Skeletal muscle tissue (tissue), 4 donors: Measurements from ENCODE around the gene FAM13B. TPM values are rescaled to one million over a fixed set of nuclear protein-coding genes. Genes with fewer than 3 reads are reported as not detected.
A peak's percentile ranks its signal among the peaks of the same experiment; 100 is the strongest.
"Not testable (repeated sequence)": the region's sequence is repeated elsewhere in the genome, so short reads cannot be mapped to it uniquely, and the experiment has no call there.

ENCODE experiments used
- H3K27ac ChIP-seq: one replicate; pipeline ENCODE4 v1.7.0; 2013; ENCODE audit warnings: mild to moderate bottlenecking, low read depth, low read length, inconsistent platforms
- H3K27me3 ChIP-seq, 3 donors: one replicate each; pipeline ENCODE4 v1.7.0; 2013; ENCODE audit warnings: low read length in 3 of 3; ENCODE audit not compliant: control insufficient read depth in 3 of 3, insufficient read depth in 3 of 3
- H3K36me3 ChIP-seq, 3 donors: one replicate each; pipeline ENCODE4 v1.7.0; 2013; ENCODE audit warnings: low read length in 3 of 3; ENCODE audit not compliant: control insufficient read depth in 3 of 3, insufficient read depth in 3 of 3
- H3K4me1 ChIP-seq, 3 donors: one replicate each; pipeline ENCODE4 v1.7.0; 2013; ENCODE audit warnings: low read length in 3 of 3, mild to moderate bottlenecking in 3 of 3; ENCODE audit not compliant: control insufficient read depth in 3 of 3, insufficient read depth in 3 of 3
- H3K4me3 ChIP-seq, 3 donors: one replicate each; pipeline ENCODE4 v1.7.0; 2013; ENCODE audit warnings: low read length in 3 of 3
- H3K9ac ChIP-seq, 3 donors: one replicate each; pipeline ENCODE4 v1.7.0; 2013; ENCODE audit warnings: low read length in 3 of 3, mild to moderate bottlenecking in 3 of 3, moderate library complexity in 2 of 3, low read depth in 1 of 3
- H3K9me3 ChIP-seq, 3 donors: one replicate each; pipeline ENCODE4 v1.7.0; 2013; ENCODE audit warnings: low read length in 3 of 3; ENCODE audit not compliant: control insufficient read depth in 3 of 3
- total RNA-seq: library from RNA; depleted of rRNA; stranded (reverse); fragments of >200 nt; gene quantifications from one replicate; pipeline ENCODE4 v1.2.3, GENCODE V29; 2014
- donor health status: Osteomylitis.

FAM13B gene
- total RNA-seq: 43.8 TPM

DNA sequence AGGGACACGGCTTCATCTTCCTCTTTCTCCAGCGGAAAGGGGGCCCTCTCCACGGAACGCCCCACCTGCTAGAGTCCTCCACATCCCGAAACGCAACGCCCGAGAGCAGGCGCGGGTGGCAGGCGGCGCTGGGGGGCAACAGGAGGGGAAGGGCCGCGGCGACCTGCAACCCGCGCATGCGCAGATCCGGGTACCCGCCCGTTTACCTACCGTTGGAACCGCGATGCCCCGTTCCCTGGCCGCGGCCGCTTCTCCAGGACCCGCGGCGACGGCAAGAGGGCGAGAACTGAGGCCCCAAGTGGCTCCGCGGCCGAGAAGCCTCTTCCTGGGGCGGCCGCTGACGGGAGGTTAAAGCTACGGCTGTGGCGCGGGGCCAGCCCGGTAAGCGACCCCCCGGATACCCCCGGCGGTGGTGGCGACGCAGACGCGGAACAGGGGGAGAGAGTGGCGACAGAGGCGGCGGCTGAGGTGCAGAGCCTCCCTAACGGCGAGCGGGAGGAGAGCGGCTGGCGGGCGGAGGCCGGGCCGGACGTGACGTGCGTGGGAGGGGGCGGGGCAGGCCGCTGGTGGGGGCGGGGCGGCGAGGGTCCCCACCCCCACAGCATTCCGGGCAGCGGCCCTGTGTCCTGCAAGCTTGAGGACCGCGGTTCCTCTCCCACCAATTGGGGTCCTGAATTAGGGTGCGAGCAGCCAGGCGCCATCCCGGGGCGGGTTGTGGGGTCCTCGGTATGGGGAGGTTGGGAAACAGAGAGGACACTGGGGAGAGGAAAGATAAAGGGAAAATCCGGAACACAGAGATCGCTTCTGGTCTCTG lies at the start of gene FAM13B:
FAM13B (minus strand) TSS at position 508 of the 814 bp plus-strand sequence. CDS start 13,968 bp downstream, outside the sequence.
- Histone ChIP-seq H3K4me1 (peaks cover 14 to 41% (median 14%) of the 10 kb centered on the region in 3 donors), H3K27ac (peak within 1 kb of the TSS; percentile 99), H3K4me3 (peak within 1 kb of the TSS; percentile 84 to 97 (median 89)), H3K9ac (peak within 1 kb of the TSS; percentile 91 to 99 (median 97)), H3K9me3 (no peaks in the 10 kb centered on the region), H3K36me3 (no peaks in the 10 kb centered on the region), H3K27me3 (no peaks in the 10 kb centered on the region)

DNA sequence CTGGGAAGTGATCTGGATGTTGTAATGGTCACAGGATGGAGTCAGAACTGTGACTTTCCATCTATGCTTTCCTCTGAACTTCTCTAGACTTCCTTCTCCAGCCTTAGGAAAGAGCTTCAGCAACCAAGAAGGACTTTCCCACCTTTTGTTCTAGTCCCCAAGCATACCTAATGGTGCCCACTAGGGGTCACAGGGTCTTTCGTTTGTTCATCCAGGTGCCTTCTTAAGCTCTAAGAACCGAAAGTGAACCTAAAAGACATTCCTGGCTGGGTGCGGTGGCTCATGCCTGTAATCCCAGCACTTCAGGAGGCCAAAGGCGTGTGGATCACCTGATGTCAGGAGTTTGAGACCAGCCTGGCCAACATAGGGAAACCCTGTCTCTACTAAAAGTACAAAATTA lies 49.2 kb upstream of the FAM13B start:
- no peak overlapping the region for H3K9ac ChIP-seq
- H3K9me3 ChIP-seq: no peaks in the 10 kb centered on the region
- no peaks in the 10 kb centered on the region for H3K27me3 ChIP-seq
- H3K4me1 ChIP-seq: peaks cover 0 to 3% (median 0%) of the 10 kb centered on the region in 3 donors
- H3K4me3 ChIP-seq: no peak overlapping the region
- no peak overlapping the region for H3K27ac ChIP-seq
- no peaks in the 10 kb centered on the region for H3K36me3 ChIP-seq

GRCh38 chr5:138078006-138078643 lies 45.2 kb upstream of the FAM13B start:
- H3K4me1 ChIP-seq: peaks cover 0 to 3% (median 0%) of the 10 kb centered on the region in 3 donors
- no peaks in the 10 kb centered on the region for H3K9me3 ChIP-seq
- H3K27me3 ChIP-seq: no peaks in the 10 kb centered on the region
- H3K36me3 ChIP-seq: no peaks in the 10 kb centered on the region
- H3K27ac ChIP-seq: no peak overlapping the region
- no peak overlapping the region for H3K9ac ChIP-seq
- no peak overlapping the region for H3K4me3 ChIP-seq

GRCh38 chr5:138077064-138077696 lies 44.3 kb upstream of the FAM13B start:
- no peak overlapping the region for H3K27ac ChIP-seq
- H3K36me3 ChIP-seq: no peaks in the 10 kb centered on the region
- H3K27me3 ChIP-seq: no peaks in the 10 kb centered on the region
- H3K4me3 ChIP-seq: no peak overlapping the region
- H3K9ac ChIP-seq: no peak overlapping the region
- H3K9me3 ChIP-seq: no peaks in the 10 kb centered on the region
- peaks cover 0 to 3% (median 0%) of the 10 kb centered on the region in 3 donors for H3K4me1 ChIP-seq

DNA sequence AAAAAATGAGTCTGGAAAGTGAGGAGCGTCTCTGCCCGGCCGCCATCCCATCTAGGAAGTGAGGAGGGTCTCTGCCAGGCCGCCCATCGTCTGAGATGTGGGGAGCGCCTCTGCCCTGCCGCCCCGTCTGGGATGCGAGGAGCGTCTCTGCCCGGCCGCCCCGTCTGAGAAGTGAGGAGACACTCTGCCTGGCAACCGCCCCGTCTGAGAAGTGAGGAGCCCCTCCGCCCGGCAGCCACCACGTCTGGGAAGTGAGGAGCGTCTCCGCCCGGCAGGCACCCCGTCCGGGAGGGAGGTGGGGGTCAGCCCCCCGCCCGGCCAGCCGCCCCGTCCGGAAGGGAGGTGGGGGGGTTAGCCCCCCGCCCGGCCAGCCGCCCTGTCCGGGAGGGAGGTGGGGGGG lies 37.1 kb upstream of the FAM13B start:
- not testable (repeated sequence) for H3K9me3 ChIP-seq, H3K36me3 ChIP-seq, H3K9ac ChIP-seq, H3K27ac ChIP-seq, H3K4me3 ChIP-seq, H3K4me1 ChIP-seq, H3K27me3 ChIP-seq

DNA sequence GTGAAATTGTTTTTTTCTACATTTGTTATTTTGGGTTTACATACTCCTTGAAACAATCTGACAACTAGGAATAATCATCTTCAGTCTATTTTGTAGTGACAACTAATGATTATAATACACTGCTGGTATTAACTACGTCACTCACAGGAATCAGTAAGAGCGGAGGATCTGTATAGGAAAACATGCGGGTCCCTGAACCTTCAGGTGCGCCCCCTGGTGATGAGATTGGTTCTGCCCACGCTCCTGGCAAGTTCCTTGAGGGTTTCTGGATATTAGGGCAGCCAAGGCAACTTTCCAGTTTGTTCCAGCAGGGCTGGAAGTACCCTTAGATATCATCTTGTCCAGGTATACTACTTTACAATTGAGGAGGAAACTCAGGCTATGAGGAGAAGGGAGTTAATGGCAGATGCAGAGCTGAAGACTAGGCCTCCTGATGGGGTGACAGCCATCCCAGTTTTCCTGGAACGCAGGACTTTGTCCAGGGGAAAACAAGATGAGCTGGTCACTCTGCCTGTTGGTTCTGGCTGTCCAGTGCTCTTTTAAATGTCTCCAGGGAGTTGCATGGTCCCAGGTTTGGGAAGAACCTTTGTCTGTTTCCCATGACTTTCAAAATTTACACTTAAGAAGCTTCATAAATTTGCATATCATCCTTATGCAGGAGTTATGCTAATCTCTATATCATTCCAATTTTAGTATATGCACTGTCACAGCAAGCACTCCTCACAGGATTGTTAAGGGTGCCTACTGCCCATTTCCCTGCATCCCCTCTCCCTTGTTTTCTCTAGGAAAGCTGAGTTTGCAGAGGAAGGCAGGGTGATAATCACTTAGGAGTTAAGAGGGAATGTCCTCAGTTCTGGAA lies 36.1 kb upstream of the FAM13B start:
- H3K9ac ChIP-seq: no peak overlapping the region
- no peak overlapping the region for H3K27ac ChIP-seq
- no peak overlapping the region for H3K4me3 ChIP-seq
- H3K36me3 ChIP-seq: no peaks in the 10 kb centered on the region
- peaks cover 0 to 3% (median 0%) of the 10 kb centered on the region in 3 donors for H3K27me3 ChIP-seq
- no peaks in the 10 kb centered on the region for H3K9me3 ChIP-seq
- peaks cover 0 to 4% (median 0%) of the 10 kb centered on the region in 3 donors for H3K4me1 ChIP-seq

DNA sequence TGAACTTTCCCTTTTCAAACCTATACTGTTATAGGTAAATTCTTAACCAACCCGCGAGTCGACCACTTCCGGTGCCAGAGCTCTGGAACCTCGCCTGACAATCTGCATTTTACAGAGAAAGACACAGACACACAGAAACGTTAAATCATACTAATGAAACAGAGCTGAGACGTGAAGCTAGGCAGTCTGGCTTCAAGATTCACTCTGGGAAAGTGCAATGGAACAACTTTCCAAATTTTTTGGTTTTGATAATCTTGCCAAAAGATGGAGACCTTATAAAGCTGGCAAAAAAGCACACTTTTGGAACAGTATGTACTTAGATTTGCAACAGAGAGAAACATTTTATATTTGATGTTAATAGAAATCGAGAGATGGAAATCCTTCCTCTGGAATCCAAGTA lies 35.1 kb upstream of the FAM13B start:
- no peak overlapping the region for H3K4me3 ChIP-seq
- H3K9ac ChIP-seq: no peak overlapping the region
- no peaks in the 10 kb centered on the region for H3K36me3 ChIP-seq
- H3K27me3 ChIP-seq: peaks cover 0 to 3% (median 0%) of the 10 kb centered on the region in 3 donors
- no peaks in the 10 kb centered on the region for H3K9me3 ChIP-seq
- H3K4me1 ChIP-seq: peaks cover 0 to 4% (median 0%) of the 10 kb centered on the region in 3 donors
- no peak overlapping the region for H3K27ac ChIP-seq

DNA sequence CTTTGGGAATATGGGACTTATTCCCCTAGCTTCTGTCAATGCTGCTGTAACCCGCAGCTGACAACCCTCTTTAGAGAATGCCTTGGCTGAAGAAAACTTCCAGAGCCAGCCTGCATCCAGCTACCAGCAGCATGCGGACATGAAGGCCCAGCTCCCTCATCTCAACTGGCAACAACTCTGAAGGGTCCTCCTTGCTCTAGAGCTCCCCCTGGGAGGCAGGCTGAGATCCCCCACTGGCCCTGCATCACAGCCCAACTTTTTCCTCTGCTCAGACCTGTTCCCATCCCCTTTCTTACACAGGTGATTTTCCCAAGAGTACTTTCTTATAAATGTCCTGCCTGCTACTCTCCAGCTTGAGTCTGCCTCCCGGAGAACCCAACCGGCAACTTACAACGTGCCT lies 32.2 kb upstream of the FAM13B start:
- no peaks in the 10 kb centered on the region for H3K36me3 ChIP-seq
- no peak overlapping the region for H3K4me3 ChIP-seq
- no peak overlapping the region for H3K9ac ChIP-seq
- no peak overlapping the region for H3K27ac ChIP-seq
- peaks cover 0 to 4% (median 0%) of the 10 kb centered on the region in 3 donors for H3K4me1 ChIP-seq
- no peaks in the 10 kb centered on the region for H3K27me3 ChIP-seq
- H3K9me3 ChIP-seq: no peaks in the 10 kb centered on the region

DNA sequence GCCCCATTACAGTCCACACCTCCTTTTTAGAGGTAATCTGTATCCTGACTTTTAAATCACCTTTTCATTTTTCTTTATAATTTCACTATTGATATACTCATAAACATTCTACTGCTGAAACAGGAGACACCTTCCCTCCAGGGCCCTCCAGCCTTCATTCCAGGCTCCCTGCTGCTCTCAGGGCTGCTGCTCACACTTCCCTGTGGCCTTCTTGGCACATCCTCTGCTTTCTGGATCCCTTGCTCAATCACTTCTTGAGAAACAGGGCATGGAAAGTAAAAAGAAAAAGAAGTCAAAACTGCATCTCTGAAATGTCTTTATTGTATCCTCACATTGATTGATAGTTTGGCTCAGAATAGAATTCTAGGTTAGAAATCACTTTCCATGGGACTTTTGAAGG lies 31.6 kb upstream of the FAM13B start:
- Histone ChIP-seq H3K4me1 (peaks cover 0 to 4% (median 0%) of the 10 kb centered on the region in 3 donors), H3K9ac (no peak overlapping the region), H3K27ac (no peak overlapping the region), H3K36me3 (no peaks in the 10 kb centered on the region), H3K9me3 (no peaks in the 10 kb centered on the region), H3K27me3 (no peaks in the 10 kb centered on the region), H3K4me3 (no peak overlapping the region)
